IMR-90 (cell line): ENCODE data around the gene WSB1.

Source experiments
- BHLHE40 ChIP-seq: fragments of 150-350 bp; IDR thresholded peaks from 2 replicates; pipeline ENCODE4 v1.6.1; 2016; ENCODE audit warnings: mild to moderate bottlenecking, low read depth, low read length
- CEBPB ChIP-seq: IDR thresholded peaks from 2 replicates; pipeline ENCODE4 v1.6.1; 2012; ENCODE audit warnings: low read depth, low read length, improper control_type of control experiment
- CTCF ChIP-seq: conservative IDR thresholded peaks from 2 replicates; pipeline ENCODE4 v1.5.1; 2012; ENCODE audit warnings: mild to moderate bottlenecking, low read depth, low read length, improper control_type of control experiment
- MAZ ChIP-seq: IDR thresholded peaks from 2 replicates; pipeline ENCODE4 v1.6.1; 2012; ENCODE audit warnings: low read depth, mild to moderate bottlenecking, low read length, improper control_type of control experiment, moderate library complexity, borderline replicate concordance
- MXI1 ChIP-seq: IDR thresholded peaks from 2 replicates; pipeline ENCODE4 v1.6.1; 2012; ENCODE audit warnings: low read depth, mild to moderate bottlenecking, low read length, moderate library complexity, borderline replicate concordance
- POLR2A ChIP-seq: IDR thresholded peaks from 2 replicates; pipeline ENCODE4 v1.6.1; 2012; ENCODE audit warnings: mild to moderate bottlenecking, low read depth, low read length
- RAD21 ChIP-seq: IDR thresholded peaks from 2 replicates; pipeline ENCODE4 v1.6.1; 2012; ENCODE audit warnings: low read length, improper control_type of control experiment
- RFX5 ChIP-seq: IDR thresholded peaks from 2 replicates; pipeline ENCODE4 v1.8.0; 2012; ENCODE audit warnings: low read depth, mild to moderate bottlenecking, low read length, moderate library complexity
- SMC3 ChIP-seq: fragments of 150-350 bp; IDR thresholded peaks from 2 replicates; pipeline ENCODE4 v1.6.1; 2016; ENCODE audit warnings: low read depth, mild to moderate bottlenecking, antibody characterized with exemption, low read length, moderate library complexity
- USF2 ChIP-seq: fragments of 150-350 bp; IDR thresholded peaks from 2 replicates; pipeline ENCODE4 v1.6.1; 2017; ENCODE audit warnings: mild to moderate bottlenecking, antibody characterized with exemption, low read length, low read depth

GRCh38 chr17:27332047-27332393, 38.1 kb downstream of the WSB1 start:
- TF ChIP-seq CTCF, result no peak
- TF ChIP-seq POLR2A, result no peak
- no peak for TF ChIP-seq MXI1
- no peak for TF ChIP-seq RFX5
- TF ChIP-seq CEBPB, result no peak
- no peak for TF ChIP-seq BHLHE40
- TF ChIP-seq MAZ, result no peak
- TF ChIP-seq USF2, result no peak
- no peak for TF ChIP-seq SMC3
- no peak for TF ChIP-seq RAD21
